Germinal center (tissue), 1 donor: ENCODE data around the gene PPP6C.
"Not testable (repeated sequence)": the region's sequence is repeated elsewhere in the genome, so short reads cannot be mapped to it uniquely, and the experiment has no call there.

Experiments
- DNase-seq: peaks from one replicate; pipeline ENCODE4 v3.0.0; 2012; ENCODE audit warnings: mixed read lengths, low spot score

The PPP6C gene

DNA sequence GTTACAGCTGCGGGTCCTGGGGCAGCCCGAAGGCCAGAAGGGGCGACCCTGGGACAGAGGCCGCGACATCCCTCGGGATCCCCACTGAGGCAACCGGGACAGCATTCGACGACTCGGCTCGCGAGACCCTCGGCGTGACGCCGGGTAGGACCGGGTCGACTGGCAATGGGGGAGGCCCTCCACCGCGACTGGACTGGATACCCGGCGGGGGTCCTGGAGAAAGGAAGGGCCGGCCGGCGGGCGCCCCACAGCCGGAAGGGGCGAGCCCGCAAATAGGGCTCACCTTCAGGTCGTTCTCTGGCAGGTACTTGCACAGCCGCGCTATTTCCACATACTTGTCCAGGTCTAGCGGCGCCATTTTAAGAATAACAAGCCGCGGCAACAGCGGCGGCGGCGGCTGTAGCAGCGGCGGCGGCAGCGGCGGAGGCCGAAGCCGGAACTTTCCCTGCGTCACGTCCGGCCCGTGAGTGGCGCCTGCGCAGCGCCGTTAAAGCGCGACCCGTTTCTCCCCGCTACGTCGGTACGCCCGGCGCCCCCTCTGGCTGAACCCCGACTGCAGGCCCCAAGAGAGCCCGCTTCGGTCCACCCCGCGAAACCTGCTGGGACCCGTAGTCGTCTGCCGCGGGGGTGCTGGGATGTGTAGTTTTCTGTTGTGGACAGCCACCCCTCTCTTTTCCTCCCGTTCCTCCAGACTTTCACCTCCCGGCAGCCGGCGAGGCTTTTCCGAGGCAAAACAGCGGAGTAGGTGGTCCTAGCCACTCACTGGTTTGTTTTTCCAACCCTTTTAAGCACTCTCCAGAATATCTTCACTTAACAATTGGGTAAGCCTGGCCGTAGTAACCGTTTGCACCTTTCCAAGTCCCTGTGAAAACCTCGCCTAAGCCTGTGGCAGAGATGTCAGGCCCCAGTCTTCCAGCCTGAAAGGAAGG, at the start of gene PPP6C:
PPP6C (minus strand) TSS at position 443 of the 929 bp plus-strand sequence; CDS start at position 358, 85 bp downstream.
- peak; percentile 97 for DNase-seq

DNA sequence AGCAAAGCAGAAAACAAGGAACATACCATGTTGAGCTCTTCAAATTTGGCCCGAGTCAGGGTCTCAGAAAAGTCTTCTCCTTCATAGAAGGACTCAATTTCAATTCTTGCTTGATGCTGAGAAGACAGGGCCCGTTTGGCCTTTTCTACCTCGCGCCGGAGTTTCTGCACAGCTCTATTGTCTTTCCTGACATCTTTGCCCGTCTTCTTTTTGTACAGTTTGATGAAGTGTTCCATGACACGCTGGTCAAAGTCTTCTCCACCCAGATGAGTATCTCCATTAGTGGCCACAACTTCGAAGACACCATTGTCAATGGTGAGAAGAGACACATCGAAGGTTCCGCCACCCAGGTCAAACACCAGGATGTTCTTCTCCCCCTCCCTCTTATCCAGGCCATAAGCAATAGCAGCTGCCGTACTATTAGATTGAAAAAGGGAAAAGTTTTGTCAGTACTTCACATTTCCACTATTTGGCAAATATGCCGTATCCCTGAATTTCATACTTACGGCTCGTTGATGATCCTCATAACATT, 49.4 kb upstream of the PPP6C start:
- DNase-seq = no peak

DNA sequence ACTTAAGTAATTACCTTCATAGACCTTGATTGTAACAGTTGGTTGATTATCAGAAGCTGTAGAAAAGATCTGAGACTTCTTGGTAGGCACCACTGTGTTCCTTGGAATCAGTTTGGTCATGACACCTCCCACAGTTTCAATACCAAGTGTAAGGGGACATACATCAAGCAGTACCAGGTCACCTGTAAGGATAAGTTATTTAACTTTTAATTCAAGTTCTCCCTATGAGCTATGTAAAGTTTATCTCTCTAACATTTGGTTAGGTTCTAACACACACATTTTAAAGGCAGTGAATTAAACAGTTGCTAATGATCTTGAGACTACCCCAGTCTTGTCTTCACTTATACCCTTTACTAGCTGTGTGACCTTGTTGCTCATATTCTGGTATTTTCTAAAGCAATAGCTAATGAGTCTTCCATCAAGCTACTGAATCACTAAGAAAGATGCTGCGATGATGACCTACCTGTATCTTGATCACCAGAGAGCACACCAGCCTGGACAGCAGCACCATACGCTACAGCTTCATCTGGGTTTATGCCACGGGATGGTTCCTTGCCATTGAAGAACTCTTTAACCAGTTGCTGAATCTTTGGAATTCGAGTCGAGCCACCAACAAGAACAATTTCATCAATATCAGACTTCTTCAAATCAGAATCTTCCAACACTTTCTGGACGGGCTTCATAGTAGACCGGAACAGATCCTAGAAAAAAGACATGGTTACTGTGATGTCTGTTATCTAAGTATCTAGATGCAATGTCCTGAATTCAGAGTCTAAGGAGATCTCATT, 48.7 kb upstream of the PPP6C start:
- DNase-seq = no peak

DNA sequence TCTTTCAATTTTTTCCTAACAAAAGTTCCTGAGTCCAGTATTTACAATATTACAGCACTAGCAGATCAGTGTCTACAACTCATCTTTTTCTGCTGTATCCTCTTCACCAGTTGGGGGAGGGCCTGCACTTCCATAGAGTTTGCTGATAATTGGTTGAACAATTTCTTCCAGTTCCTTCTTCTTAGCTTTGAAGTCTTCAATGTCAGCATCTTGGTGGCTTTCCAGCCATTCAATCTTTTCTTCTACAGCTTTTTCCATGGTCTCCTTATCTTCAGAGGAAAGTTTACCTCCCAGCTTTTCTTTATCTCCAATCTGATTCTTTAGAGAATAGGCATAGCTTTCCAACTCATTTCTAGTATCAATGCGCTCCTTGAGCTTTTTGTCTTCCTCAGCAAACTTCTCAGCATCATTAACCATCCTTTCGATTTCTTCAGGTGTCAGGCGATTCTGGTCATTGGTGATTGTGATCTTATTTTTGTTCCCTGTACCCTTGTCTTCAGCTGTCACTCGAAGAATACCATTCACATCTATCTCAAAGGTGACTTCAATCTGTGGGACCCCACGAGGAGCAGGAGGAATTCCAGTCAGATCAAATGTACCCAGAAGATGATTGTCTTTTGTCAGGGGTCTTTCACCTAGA, 47.0 kb upstream of the PPP6C start:
- not testable (repeated sequence) for DNase-seq

DNA sequence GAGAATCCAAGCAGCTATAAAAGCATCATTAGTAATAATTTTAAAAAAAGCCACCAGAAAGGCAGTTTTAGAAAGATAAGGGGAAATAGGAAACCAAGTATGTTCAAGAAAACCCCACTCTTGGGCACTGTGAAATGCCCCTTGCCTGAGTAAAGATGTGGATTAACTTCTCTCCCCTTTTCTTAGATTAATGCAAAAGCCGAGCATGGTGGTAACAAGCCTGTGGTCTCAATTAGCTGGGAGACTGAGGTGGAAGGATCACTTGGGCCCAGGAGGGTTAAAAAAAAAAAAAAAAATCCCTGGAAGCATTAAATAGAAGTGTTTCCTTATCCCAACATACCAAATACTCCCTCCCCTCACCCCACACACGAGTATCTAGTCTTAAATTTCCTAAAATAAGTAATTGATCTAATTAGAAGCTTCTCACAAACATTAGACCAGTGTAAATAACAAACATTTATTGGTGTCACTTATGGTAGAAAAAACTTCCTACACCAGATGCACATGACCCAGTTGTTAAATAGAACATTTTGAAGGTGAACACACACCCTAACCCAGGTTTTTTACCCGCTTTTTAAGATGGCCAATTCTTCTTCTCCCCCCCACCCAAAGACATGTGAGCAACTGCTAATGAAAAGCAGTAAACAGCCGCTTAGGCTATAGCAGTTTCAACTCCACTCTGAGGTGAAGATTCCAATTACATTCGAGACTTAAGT, 46.4 kb upstream of the PPP6C start:
- DNase-seq = no peak

DNA sequence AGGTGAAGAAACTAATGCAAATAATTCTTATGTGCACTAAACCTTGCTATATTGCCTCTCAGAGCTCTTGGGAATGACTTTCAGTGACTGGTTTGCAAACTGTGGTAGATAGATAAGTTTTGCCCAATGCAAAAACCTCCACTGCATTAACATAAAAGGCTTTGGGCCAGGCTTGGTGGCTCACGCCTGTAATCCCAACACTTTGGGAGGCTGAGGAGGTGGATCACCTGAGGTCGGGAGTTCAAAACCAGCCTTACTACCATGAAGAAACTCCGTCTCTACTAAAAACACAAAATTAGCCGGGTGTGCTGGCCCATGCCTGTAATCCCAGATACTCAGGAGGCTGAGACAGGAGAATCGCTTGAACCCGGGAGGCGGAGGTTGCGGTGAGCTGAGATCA, 44.5 kb upstream of the PPP6C start:
- not testable (repeated sequence) for DNase-seq

DNA sequence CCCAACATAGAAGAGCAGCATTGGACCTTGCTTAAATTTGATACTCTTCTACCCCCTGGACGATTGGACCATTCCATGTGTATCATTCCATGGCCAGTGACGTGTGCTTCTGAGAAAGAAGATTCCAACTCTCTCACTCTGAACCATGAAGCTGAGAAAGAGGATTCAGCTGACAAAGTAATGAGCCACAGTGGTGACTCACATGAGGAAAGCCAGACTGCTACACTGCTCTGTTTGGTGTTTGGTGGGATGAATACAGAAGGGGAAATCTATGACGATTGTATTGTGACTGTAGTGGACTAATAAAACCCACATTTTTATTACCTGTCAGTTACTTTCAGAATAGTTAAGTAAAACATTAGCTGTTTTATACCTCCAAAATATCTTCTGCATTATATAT, 44.1 kb upstream of the PPP6C start:
- no peak for DNase-seq

DNA sequence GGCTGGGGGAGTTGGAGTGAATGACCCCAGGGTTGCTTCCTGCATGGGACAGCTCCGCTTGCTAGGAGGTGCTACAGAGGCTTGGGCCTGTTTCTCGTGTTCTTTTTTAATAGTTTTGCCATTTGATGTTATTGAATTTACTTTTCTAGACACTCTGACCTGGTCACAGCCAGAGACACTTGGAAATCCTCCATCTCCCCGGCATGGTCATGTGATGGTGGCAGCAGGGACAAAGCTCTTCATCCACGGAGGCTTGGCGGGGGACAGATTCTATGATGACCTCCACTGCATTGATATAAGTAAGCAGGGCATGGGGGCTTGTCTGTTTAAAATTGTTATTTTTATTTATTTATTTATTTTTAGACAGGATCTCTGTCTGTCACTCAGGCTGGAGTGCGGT, 38.2 kb upstream of the PPP6C start:
- DNase-seq = no peak

DNA sequence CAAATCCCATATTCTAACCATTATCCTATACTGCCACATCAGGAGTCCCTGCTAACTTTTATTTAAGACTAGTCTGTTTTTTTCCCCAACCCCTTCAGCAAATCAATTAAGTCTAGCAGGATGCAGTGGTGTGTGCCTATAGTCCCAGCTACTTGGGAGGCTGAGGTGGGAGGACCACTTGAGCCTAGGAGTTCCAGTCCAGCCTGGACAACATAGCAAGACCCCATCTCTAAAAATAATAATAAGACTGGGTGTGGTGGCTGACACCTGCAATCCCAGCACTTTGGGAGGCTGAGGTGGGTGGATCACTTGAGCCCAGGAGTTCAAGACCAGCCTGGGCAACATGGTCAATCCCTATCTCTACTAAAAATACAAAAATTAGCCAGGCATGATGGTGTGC, 35.3 kb upstream of the PPP6C start:
- DNase-seq = not testable (repeated sequence)

DNA sequence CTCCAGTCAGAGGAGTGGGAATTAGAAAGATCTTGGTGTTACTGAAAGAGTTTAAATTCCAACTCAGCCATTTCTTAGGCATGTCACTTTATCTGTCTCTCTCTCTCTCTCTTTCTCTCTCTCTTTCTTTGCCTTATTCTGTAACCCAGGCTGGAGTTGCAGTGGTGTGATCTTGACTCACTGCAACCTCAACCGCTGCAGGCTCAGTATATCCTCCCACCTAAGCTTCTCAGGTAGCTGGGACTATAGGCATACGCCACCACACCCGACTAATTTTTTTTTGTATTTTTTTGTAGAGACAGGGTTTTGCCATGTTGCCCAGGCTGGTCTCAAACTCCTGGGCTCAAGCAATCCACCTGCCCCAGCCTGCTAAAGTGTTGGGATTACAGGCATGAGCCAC, 29.0 kb upstream of the PPP6C start:
- no peak for DNase-seq

DNA sequence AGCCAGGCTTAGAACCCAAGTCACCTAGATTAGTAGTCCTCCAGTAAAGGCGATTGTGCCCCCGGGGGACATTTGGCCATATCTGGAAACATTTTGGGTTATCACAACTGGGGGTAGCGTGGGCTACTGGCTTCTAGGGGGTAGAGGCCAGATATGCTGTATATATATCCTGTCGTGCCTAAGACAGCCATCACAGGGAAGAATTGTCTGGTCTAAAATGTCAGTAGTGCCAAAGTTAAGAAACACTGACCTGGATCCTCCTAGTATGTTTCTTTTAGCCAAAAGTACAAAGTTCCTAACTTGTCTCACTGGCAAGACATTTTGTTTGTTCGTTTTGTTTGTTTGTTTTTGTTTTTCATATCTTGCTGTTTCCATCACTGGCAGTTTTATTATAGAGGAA, 24.6 kb upstream of the PPP6C start:
- DNase-seq = no peak

DNA sequence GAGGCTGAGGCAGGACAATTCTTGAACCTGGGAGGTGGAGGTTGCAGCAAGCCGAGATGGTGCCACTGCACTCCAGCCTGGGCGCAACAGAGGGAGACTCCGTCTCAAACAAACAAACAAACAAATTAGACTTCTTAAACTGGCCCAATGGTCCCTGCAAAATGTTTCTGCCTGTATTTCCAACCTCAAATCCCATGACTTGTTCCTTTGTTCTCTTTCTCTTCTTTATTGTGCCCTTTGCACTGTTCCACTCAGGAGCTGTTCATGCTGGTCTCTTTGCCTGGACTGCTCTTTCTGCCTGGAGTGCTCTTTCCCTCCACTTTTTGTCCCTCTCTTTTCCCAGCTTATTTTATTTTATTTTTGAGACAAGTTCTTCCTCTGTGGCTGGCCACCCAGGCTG, 14.9 kb upstream of the PPP6C start:
- DNase-seq = no peak

DNA sequence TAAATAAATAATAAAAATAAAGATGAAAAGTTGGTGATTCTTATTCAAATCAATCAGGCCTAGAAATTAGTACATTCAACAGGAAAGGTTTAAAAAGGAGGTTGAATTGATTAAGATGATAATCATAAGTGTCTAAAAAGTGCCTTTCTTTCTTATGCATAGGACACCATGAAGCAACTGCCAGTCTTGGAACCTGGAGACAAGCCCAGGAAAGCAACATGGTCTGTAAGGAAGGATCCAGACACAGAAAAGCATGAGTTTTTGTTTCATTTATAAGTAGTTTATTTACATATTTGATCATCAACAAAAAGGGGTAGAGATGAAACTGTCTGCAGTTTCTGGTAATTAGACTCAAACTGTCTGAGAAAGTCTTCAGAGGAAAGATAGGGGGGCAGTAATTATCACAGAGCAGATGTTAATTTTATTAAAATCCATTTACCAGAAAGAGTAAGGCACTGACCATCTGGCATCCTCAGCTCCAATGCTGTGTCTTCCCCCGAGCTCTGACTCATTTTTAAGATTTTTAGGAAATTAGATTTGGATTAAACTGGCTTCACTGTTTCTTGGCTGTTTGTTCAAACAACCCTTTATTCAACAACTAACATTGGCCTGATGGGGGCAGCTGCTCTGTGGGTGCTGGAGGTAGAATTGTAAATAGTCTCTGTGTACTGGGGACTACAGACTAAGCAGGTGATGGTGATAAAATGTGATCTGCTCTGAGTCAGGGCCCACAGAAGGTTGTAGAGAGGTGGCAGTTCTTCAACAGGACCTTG, 13.4 kb upstream of the PPP6C start:
- DNase-seq = no peak

DNA sequence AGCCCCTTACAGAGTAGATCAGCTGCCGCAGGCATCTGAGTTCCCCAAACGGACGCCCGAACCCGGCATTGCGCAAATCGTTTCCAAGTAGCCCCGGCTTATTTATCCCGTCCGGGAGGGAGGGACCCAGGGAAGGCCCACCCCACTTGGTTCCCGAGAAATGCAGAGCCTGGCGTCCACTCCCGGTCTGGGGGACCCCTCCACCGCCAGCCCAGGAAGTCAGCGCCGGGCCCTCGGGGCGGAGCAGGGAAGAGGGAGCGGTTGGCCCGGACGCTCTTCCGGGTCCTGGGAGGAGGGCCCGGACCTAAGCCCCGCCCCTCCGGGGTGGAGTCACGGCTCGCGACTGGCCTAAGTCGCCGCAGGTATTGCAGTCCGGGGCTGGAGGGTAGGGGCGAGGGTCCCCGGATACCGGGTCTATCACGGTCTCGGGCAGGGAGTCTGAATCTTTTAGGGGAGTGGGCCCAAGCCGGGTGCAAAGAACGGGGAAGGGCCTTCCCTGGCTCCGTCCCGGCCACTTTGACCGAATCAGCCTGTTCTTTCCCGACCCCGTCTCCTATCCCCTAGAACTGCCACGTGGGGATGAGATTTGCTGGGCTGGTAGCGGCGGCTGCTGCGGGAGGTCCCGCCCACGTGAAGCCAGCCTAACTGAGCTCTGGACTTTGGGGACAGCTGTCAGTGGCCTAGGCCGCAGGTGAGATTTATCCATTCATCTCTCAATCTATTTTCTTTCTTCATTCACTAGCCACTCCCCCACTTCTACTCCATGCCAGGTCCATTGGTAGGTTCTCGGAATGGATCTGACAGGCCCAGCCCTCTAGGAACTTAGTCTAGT, 10.8 kb upstream of the PPP6C start, which contains the start of gene RABEPK:
RABEPK (plus strand) TSS at position 327 of the 832 bp plus-strand sequence. CDS start 2,472 bp downstream, outside the sequence.
- peak; percentile 94 for DNase-seq

DNA sequence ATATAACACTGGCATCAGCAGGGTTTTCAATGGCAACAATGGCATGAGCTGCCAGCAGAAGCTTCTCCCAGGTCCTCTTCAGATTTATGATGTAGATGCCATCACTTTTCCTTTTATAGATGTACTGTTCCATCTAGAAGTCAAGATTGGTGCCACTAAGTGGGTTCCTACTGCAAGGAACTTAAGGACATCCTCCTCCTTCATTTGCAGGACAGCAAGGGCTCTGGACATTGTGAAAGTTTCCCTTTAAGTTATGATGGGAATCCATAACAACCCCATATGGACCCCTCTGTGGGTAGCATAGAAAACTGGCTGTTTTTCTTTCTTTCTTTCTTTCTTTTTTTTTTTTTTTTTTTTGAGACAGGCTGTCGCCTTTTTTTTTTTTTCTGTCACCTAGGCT, 6.0 kb upstream of the PPP6C start:
- not testable (repeated sequence) for DNase-seq

DNA sequence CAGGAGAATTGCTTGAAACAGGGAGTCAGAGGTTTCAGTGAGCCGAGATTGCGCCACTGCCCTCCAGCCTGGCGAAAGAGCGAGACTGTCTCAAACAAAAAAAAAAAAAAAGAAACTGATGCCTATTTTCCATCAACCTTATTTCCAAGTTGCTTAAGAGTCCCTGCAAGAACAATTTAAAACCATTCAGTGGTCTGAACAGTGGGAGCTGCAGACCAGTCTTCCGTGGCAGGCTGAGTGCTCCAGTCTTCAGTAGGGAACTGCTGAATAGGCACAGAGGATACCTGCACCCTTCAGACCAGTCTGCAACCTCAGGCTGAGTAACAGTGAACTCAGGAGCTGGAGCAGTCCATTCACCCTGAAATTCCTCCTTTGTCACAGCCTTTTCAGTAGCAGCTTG, 4.9 kb upstream of the PPP6C start:
- not testable (repeated sequence) for DNase-seq

DNA sequence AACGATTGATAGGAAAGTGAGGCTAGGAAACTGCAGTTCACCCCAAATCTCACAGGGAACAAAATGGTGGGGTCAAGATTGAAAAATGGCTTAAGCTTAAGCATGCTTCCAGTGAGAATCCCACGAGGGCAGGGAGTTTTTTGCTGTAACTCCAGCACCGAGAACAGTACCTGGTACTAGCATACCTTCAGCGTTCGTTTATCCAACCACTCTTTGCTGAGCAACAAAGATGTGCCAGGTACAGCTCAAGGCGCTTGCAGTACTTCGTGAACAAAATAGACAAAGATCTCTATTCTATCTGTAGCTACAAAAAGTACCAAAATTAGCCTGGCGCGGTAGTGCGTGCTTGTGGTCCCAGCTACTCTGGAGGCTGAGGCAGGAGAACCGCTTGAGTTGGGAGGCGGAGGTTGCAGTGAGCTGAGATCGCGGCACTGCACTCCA, 778 bp upstream of the PPP6C start:
- DNase-seq = no peak

DNA sequence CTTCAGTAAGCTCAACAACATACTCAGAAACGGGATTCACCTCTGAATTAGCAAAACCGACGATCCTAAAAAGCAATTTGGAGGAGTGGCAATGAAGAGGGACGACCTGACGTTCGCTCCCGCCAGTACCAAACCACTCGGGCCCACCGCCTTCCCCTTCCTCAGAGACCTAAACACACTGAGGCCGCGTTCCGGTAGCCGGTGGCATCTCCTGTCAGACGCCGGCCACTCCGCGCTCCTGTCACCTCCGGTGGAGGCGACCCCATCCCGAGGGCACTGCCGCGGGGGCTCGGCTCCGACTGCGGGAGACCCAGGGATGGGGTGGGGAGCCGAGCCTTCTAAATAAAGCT, 617 bp downstream of the PPP6C start:
- peak; percentile 38 for DNase-seq

DNA sequence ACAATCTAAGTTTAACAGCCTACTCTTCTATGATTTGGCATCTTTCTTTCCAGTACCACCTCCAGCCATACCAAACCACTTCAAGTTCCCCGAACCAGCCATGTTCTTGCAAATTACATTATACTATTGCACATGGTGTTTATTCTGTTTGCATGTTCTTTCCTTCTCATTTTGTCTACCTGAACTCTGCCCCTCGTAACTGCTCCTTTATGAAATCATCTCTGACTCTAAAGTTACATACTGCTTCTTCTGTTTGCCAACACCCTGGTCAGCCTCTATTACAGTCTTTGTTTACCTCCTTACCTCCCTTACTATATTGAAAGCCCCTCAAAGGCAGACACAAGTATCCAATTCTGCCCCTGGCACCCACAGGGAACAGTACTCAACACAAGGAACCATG, 6.0 kb downstream of the PPP6C start:
- DNase-seq = no peak

DNA sequence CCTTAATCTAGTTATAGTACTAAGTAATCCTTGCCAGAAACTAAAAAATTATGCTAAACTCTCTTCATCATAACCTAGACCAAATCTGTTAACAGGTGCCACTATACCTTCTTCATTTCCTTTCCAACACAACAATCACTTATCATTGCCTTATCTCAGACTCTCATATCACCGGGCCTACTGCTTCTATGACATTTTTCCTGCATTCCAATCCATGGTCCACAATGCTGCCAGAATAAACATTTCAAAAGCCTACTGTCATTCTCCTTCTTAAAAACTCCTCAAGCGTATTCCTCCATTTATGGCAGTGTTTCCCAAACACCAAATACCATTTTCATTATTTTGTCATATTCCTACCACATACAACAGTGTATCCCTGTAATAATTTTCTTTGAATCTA, 6.5 kb downstream of the PPP6C start:
- no peak for DNase-seq
